GM19468 (cell line): Measurements from ENCODE around the gene ASS1.

Experiments
- ATAC-seq: cut with Tn5 transposase; IDR thresholded peaks from one replicate; pipeline ENCODE4 v1.9.1; 2021; ENCODE audit warnings: mild to moderate bottlenecking, moderate library complexity, moderate number of reproducible peaks; ENCODE audit not compliant: unreplicated experiment; ENCODE audit errors: extremely low read depth

The ASS1 gene

DNA sequence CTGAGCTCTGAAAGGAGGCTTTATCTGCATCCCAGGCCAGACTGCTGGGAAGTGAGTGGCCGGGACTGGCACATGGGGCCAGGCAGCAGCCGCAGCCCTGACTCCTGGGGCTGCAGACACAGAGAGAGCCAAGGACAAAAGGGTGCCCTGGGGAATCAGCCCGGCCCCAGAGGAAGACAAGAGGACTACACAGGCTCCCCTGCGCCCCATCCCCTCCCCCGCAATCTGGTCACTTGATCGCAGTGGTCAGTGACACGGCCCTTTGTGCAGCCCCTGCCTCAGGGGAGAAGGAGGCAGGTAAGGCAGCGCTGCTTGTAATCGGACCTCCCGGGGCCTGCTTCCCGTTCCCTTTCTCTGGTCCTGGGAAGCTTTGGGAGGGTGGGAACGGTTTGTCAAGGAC, 79.2 kb downstream of the ASS1 start:
- ATAC-seq = no peak

DNA sequence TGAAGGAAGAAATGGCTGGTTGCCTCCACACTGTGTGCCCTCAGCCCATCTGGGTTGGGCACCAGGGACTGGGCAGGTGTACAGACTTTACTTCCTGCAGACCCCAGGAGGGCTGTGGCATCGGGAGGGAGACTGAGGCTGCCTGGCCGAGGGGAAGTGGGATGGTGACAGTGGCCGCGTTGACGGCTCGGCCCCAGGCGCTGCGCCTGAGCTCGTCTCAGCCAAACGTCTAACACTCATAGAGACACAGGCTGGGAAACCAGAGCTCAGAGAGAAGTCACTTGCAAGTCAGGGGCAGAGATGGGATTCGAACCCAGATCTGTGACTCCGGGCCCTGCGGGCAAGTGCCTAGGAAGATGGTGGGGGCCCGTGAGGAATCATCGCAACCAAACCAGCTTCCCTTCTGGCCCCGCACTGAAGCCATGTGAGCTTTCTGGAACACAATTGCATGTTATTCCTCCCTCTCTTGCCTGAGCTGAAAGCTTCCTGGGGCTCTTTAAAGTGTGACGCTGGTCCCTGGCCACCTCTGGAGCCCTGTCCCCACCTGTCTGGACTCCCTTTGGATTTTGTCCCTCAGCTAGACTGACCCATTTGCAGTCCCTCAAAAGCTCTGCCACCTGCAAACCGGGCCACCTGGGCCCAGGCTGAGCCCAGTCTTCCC, 81.6 kb downstream of the ASS1 start:
- no peak for ATAC-seq

DNA sequence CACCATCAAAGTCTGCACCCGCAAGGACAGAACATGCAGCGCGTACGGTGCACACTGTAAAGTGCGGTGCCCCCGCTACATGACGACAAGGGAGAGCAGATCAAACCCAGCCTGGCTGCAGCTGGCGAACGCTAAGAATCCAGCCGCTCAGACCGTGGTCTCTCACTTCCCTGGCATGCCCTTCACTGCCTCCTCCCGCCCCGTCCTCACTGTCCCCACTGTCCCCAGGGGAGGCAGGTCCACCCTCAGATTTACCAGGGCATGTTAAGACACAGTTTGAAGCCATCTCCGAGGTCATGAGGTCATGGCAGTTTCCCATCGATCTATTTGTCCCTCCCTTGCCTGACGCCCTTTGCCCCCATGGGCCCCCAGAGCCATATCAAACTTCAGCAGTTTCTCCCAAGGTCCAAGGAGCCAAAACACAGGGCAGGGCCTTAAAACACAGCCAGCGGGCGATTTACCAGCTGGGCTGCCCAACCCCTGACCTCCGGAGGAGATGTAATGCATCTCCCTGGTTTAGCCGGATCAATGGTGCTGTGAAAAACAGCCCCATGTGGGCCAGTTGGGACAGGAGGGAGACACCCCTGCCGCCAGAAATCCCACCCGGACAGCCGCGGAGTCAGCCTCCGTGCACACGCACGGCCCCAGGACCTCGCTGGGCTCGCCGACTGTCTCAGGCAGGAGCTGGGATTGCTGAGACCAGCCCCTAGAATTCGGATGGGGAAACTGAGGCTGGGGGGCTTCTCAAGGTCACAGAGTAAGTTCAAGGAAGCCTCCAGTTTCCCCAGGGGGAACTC, 82.3 kb downstream of the ASS1 start:
- ATAC-seq = no peak

DNA sequence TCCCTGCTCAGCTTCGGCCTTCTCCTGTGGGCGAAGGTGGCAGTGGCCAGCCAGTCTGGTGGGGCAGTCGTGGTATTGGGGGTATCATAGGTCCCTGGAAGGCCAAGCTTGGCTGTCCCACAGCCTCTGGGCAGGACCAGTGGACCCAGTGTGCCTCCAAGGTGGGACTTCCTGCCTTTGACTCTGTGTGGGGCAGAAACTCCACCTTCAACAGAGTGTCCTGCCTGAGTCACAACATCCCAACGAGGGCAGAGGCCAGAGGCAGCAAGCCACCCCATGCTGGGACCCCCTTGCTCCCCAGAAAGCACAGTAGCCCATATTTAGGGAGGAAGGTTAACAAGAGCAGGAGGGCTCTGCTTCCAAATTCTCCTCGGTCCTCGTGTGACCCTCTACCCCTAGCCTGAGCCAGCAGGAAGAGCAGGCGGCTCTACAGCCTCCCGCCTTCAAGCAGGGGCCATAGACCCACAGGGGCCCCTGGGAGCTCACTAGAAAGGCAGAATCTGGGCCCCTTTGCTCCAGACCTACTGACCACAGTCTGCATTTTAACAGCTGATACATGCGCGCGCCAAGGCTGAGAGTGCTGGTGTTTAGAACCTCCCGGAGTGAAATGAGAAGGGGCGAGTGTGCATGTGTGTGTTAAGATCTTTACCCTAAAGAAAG, 83.0 kb downstream of the ASS1 start:
- ATAC-seq = no peak

DNA sequence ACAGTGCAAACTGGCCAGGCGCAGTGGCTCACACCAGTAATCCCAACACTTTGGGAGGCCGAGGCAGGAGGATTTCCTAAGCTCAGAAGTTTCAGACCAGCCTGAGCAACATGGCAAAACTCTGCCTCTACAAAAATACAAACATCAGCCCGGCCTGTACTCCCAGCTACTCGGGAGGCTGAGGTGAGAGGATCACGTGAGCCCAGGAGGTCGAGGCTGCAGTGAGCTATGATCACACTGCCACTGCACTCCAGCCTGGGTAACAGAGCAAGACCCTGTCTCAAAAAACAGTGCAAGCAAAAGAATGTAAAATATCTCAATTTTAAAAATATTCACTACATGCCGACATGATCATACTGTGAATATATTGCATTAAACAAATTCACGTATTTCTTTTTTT, 83.9 kb downstream of the ASS1 start:
- ATAC-seq = no peak

DNA sequence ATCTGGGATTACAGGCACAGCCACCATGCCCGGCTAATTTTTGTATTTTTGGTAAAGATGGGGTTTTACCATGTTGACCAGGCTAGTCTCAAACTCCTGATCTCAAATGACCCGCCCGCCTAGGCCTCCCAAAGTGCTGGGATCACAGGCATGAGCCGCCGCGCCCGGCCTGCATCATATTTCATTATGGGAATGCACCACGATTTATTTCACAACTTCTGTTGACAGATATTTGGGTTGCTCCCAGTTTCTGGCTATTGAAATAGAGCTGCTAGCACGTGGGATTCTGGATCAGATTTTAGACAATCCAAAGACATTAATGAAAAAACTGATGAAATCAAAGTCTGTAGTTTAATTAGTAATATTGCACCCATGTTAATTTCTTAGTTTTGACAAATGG, 86.2 kb downstream of the ASS1 start:
- ATAC-seq = no peak

DNA sequence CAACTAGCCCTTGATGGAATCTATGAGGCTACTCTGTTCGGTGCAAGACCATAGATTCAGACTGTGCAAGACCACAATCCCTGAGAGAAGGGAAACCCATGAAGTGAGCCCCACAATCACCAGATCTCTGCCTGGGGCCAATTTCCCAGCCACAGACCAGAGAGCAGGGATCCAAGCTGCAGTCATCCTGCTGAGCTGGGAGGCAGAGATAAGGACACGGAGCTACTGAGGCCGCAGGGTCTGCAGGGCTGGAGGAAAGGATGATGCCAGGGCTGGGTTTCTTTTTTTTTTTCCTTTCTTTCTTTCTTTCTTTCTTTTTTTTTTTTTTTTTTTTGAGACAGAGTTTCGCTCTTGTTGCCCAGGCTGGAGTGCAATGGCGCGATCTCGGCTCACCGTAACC, 86.9 kb downstream of the ASS1 start:
- ATAC-seq = no peak

DNA sequence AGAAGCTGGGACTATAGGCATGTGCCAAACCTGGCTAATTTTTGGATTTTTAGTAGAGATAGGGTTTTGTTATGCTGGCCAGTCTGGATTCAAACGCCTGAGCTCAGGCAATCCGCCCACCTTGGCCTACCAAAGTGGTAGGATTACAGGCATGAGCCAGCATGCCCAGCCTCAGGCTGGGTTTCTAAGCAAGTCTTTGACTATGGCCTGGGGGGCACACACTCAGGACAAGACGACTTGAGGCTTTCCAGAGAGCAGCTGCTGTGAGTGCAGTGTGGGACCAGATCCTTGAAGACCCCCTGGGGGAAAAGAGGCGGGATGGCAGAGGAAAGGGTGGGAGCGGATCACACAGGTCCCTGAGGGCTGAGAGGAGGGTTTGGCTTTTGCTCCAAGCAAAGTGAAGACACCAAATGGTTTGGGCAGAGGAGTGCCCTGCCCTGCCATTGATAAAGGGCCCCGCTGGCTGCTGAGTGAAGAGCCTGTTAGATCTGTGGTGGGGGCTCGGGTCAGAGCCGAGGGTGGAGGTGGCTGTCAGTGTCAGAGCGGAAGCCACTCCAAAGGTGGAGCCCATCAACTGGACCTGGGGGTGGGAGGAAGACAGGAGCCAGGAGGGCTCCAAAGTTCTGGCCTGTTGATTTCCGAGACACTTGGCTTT, 87.8 kb downstream of the ASS1 start:
- no peak for ATAC-seq

DNA sequence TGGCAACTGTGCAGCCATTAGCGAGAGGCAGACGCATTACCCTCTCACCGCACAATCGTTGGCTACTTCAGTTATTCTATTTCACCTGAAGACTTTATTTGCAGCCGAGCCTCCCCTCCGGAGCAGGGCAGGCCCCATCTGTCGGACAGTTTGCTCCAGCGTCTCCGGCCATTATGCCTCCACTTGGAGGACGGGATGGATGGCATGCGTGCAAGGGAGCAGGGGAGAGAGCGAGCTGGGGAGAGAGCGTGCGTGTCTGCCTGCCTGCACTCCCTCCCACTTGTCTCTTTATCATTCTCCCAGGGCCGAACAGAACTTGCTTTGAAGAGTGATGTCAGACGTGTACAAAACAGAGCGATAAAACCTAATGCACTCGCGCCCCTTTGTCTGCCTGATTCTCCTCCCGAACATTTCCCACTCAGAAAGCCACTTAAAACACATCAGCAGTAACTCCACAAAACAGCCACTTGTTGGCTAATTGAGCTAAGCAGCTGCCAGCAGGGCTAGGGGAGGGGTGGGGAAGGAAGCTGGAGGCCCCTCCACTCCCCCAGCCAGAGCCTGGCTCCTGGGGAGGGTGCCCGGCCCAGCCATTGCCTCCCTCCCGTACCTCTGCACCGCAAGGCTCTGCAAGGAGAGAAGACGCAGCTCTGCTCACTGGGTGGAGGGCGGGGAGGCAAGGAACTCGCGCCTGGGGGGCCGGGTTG, 91.2 kb downstream of the ASS1 start:
- no peak for ATAC-seq

DNA sequence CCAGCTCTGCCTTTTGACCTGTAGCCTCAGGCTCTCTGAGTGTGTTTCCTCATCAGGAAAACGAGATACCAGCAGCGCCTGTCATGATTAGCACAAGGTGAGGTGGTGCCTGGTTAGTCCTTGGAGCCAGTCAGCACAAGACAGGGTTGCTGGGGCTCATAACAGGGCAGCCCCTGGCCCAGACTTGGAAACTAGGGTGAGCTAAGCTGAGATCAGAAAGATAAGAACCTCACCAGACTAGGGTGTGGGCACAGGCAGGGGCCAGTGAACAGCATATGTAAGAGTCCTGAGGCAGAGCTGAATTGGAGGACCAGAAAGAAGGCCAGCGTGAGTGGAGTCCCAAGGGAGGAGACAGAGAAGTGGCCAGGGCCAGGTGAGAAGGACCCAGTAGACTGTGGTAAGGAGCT, 91.9 kb downstream of the ASS1 start:
- no peak for ATAC-seq

DNA sequence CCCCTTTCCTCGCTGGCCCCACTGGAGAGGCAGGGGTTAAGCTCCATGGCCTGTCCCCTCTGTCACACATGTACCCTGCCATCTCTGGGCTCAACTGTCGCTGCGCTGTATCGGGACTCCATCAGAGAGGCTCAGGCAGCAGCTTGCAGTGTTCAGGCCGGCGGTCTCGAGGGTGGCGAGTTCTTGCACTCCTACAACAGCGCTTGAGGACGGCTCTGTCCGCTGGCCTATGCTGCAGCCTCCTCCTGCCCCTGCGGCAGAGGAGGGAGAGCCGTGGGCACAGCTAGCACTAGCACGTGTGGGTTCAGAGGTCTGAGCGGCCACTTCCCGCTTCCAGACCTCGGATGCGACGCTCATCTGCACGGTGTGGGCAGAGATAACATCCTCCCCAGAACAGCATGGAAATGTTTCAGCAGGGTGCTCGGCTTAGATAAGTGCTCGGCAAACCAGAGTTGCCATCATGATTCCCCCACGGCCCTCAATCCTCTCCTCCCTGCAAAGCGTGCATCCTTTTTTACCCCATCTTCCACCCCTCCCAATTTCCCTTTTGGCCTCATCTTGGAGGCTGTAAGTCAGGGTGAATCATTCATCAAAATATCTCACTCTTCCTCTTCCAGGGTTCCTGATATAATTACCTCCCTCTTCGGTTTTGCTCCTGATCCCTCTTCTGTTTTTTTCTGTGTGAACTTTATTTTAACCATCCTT, 92.7 kb downstream of the ASS1 start:
- ATAC-seq = no peak

DNA sequence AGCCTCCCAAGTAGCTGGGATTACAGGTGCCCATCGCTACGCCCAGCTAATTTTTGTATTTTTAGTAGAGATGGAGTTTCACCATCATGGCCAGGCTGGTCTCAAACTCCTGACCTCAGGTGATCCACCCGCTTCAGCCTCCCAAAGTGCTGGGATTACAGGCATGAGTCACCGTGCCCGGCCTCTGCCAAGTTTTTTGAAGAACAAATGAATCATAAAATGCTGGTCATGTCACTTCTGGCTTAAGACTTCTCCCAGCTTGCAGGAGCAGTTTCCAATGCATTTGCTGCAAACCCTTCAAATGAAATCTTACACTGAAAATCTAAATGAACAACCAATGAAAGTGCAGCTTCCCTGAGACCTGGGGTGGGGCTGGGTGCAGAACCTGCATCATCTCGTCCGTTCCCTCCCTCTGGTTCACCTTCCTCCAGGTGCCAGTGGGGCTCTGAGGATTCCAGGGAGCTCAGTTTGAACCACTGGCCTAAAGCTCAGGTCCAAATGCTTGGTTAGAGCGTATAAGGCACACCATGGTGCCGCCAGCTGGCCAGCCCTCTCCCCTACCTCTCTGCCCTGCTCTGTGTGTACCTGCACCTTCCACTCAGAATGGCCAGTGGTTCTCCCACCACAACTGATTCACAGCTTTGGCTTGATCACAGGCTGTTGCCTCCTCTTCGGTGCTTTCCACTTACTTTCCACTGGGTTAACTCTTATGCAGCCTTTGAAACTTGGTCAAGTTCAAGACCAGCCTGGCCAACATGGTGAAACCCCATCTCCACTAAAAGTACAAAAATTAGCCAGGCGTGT, 94.9 kb downstream of the ASS1 start:
- ATAC-seq = no peak

DNA sequence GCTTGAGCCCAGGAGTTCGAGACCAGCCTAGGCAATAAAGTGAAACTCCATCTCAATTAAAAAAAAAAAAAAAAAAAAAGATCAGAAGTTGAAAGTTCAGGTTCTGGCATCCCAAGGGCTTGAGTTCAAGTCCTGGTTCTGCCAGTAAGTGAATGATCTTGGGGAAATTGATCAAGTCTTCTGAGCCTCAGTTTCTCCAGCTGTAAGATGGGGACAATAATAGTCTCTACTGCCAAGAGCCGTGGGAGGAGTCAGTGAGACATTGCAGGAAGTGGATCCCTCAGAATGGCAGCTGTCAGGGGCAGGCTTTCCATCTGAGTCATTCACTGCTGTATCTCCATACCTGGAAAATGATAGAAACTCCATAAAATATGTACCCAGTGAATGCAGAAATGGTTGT, 96.8 kb downstream of the ASS1 start:
- ATAC-seq = no peak

DNA sequence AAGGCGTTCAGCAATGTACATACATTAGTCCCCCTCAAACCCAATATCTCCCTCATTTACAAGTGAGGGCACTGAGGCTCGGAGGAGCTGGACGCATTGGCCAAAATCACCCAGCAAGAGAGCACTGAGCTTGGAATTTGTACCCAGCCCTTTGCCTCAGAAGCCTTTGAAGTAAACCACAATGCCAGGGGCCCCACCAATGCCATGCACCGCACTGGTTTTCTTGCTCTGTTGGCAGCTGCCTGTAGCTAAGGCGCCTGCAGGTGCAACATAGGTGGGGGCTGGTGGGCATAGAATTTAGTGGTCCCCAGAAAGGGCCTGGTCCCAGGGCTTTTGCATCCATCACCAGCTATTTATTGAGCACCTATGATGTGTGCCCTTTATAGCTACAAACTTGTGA, 97.3 kb downstream of the ASS1 start:
- no peak for ATAC-seq

DNA sequence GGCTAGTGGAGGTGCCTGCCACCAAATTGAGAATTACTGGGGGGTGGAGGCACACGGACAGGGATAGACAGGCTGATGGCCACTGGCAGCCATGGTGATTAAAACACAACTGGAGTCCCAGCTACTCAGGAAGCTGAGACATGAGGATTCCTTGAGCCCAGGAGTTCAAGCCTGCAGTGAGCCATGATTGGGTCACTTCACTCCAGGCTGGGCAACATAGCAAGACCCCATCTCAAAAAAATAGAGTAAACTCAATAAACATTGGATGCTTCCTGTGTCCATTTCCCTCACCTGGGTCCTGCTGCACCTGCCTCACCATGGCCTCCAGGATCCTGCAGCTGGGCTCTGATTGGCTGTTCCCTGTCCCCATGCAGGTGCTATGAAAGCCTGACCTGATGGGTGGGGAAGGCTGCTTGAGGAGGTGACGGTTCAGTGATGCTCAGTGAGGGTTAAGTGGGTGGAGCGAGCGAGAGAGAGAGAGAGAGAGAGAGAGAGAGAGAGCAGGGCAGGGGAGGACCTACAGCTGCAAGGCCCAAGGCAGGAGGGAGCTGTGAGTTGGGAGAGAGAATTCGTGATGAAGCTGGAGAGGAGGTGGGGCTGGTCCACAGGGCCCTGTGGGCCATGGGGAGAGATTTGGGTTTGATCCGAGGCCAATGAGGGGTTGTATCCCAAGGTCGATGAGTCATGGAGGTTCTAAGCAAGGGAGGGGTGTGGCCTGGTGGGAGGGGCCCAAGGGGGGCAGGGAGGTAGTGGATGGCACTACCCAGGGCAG, 97.9 kb downstream of the ASS1 start:
- ATAC-seq = no peak

DNA sequence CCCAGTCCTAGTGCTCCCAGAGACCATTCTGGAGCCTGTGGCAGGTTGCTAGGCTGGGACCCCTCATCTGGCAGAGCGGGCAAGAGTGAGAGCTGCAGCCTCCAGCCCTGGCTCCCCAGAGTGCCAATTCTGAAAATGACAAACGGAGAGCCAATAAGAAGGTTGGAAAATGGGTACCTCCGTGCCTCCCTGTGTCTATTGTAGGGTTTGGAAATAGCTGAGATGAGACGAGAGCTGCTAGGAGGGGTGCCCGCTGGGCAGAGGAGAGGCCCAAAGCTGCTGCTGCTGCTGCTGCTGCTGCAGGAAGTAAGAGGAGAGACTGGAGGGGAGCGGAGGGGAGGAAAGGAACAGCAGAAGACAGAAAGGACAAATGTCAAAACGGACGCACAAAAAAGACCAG, 98.6 kb downstream of the ASS1 start:
- ATAC-seq = no peak

DNA sequence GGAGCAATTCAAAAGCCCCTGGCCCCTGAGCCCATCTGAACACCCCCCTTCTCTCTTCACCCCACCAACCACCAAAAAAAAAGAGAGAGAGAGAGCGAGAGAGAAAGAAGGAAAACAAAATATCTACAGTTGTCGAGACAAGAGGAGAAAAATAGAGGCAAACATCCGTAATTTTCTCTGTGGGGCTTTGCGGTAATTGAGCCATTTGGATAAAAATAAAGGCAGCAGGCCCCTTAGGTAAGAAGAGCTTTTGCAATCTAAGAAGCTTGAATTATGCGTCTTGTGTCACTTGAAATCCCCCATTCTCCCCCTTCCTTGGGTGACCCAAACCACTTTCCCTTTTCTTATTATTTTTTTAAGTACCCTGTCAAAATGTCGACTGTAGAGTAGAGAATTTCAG, 99.1 kb downstream of the ASS1 start:
- ATAC-seq = no peak

DNA sequence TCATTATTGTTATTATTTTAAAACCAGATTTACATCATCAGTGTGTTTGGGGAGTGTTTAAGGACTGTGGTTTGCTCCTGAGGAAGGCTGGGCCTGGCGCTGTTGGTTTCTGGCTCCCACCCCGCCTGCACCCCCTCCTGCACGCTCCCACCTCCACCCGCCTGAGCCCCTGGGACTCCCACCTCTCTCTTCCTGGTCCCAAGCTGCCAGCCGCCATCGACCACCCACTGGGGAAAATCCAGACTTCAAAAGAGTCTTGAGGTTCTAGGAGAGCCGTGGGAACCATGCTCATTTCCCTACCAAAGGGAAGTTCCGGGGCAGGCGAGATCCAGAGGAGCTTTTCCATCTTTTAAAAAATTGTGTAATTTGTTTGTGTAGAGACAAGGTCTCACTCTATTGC, 99.6 kb downstream of the ASS1 start:
- ATAC-seq = no peak
